ENCODE results near the gene PIGV.

GRCh38 chr1:26771285-26771642 lies 16.5 kb upstream of the PIGV start:
- no peak for TF ChIP-seq MYC (IDR thresholded peaks at IDR 0.05; ENCODE audit: low read depth, low read length)
- no peak for TF ChIP-seq POLR2A (IDR thresholded peaks at IDR 0.05; ENCODE audit: extremely low read depth, insufficient read length)
- no peak for TF ChIP-seq CTCF (IDR thresholded peaks at IDR 0.05; ENCODE audit: low read depth, low read length)
